K562 (cell line): ENCODE measurements around the gene HIVEP2.

Experiments
- ZNF639 ChIP-seq, 2 experiments: fragments of 200-800 bp in 1 of 2; sonication (Bioruptor generic) in 1 of 2; sonication (generic) in 1 of 2; formaldehyde crosslinking in 1 of 2; IDR thresholded peaks in 1 of 2; conservative IDR thresholded peaks in 1 of 2; 2 replicates each; pipeline versions ENCODE4 v1.5.0 to v1.6.1; 2016 to 2020; ENCODE audit warnings: missing compliant biosample characterization in 1 of 2, missing genetic modification characterization in 1 of 2, missing genetic modification reagents in 1 of 2
- TF ChIP-seq, protein P1 (sequence below), 3 experiments: IDR thresholded peaks in 2 of 3; conservative IDR thresholded peaks in 1 of 3; 2 replicates each; pipeline ENCODE4 v1.5.1; 2011 to 2012; ENCODE audit warnings: low read length in 3 of 3, mild to moderate bottlenecking in 3 of 3, control low read depth in 2 of 3, improper control_type of control experiment in 1 of 3, inconsistent platforms in 1 of 3, low read depth in 1 of 3, mixed read lengths in 1 of 3, moderate library complexity in 1 of 3; ENCODE audit not compliant: insufficient read depth in 2 of 3

DNA sequence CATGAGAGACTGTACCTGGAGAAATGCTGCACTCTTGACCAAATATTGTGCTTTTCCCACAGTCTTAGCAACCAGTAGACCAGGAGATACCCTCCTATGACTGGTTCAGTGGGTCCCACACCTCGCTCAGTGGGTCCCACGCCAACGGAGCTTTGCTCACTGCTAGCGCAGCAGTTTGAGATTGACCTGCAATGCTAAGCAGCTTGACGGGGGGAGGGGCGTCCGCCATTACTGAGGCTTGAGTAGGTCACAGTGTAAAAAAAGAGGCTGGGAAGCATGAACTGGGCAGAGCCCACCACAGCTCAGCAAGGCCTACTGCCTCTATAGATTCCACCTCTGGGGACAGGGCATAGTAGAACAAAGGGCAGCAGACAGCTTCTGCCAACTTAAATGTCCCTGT, 49.0 kb upstream of the HIVEP2 start:
- no peak for TF ChIP-seq ZNF639 (CRISPR knock-in tag; conservative IDR thresholded peaks at IDR 0.05 in 1 of 2, IDR thresholded peaks at IDR 0.05 in 1 of 2)
- TF ChIP-seq, protein P1, sequence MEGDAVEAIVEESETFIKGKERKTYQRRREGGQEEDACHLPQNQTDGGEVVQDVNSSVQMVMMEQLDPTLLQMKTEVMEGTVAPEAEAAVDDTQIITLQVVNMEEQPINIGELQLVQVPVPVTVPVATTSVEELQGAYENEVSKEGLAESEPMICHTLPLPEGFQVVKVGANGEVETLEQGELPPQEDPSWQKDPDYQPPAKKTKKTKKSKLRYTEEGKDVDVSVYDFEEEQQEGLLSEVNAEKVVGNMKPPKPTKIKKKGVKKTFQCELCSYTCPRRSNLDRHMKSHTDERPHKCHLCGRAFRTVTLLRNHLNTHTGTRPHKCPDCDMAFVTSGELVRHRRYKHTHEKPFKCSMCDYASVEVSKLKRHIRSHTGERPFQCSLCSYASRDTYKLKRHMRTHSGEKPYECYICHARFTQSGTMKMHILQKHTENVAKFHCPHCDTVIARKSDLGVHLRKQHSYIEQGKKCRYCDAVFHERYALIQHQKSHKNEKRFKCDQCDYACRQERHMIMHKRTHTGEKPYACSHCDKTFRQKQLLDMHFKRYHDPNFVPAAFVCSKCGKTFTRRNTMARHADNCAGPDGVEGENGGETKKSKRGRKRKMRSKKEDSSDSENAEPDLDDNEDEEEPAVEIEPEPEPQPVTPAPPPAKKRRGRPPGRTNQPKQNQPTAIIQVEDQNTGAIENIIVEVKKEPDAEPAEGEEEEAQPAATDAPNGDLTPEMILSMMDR (IDR thresholded peaks at IDR 0.05 in 2 of 3, conservative IDR thresholded peaks at IDR 0.05 in 1 of 3; ENCODE audit: insufficient read depth in 2 of 3, low read depth in 1 of 3, low read length in 3 of 3): no peak
